DLD1 (cell line): Measurements from ENCODE around the gene SLCO1A2.

Experiments used
- in situ Hi-C: cut with HindIII; loops from 2 replicates; pipeline ENCODE4 v1.10.0; 2017; ENCODE audit warnings: low sequenced_read_pairs

The SLCO1A2 gene

GRCh38 chr12:21336656-21337055 is 1.9 kb upstream of the SLCO1A2 start:
- in situ Hi-C loops: no loop called here

GRCh38 chr12:21330682-21331253 is 3.9 kb downstream of the SLCO1A2 start:
- in situ Hi-C loops: no loop called here

GRCh38 chr12:21328578-21328977 is 6.1 kb downstream of the SLCO1A2 start:
- in situ Hi-C loops: no loop called here

- in situ Hi-C loops: no loop called here
Measured at GRCh38 chr12:21324551-21324950, 10.2 kb downstream of the SLCO1A2 start.

GRCh38 chr12:21323736-21324135 is 11.0 kb downstream of the SLCO1A2 start:
- in situ Hi-C loops: no loop called here

GRCh38 chr12:21308785-21309184 is 25.9 kb downstream of the SLCO1A2 start:
- in situ Hi-C loops: no loop called here

- in situ Hi-C loops: no loop called here
Measured at GRCh38 chr12:21305661-21306060, 29.1 kb downstream of the SLCO1A2 start.

- in situ Hi-C loops: no loop called here
Measured at GRCh38 chr12:21300632-21301031, 34.1 kb downstream of the SLCO1A2 start.

- in situ Hi-C loops: no loop called here
Measured at GRCh38 chr12:21296751-21297406, 37.8 kb downstream of the SLCO1A2 start.

- in situ Hi-C loops: no loop called here
Measured at GRCh38 chr12:21296348-21296747, 38.4 kb downstream of the SLCO1A2 start.

GRCh38 chr12:21294176-21294575 is 40.5 kb downstream of the SLCO1A2 start:
- in situ Hi-C loops: no loop called here

GRCh38 chr12:21292111-21292510 is 42.6 kb downstream of the SLCO1A2 start:
- in situ Hi-C loops: no loop called here

- in situ Hi-C loops: no loop called here
Measured at GRCh38 chr12:21289698-21290097, 45.0 kb downstream of the SLCO1A2 start.

GRCh38 chr12:21276826-21277225 is 57.9 kb downstream of the SLCO1A2 start:
- in situ Hi-C loops: no loop called here

- in situ Hi-C loops: no loop called here
Measured at GRCh38 chr12:21265932-21266331, 68.8 kb downstream of the SLCO1A2 start.

- in situ Hi-C loops: no loop called here
Measured at GRCh38 chr12:21264232-21264631, 70.5 kb downstream of the SLCO1A2 start.

- in situ Hi-C loops: no loop called here
Measured at GRCh38 chr12:21257172-21257571, 77.5 kb downstream of the SLCO1A2 start.

GRCh38 chr12:21252070-21252469 is 82.6 kb downstream of the SLCO1A2 start:
- in situ Hi-C loops: no loop called here

- in situ Hi-C loops: no loop called here
Measured at GRCh38 chr12:21248679-21249078, 86.0 kb downstream of the SLCO1A2 start.

GRCh38 chr12:21239866-21240265 is 94.9 kb downstream of the SLCO1A2 start:
- in situ Hi-C loops: no loop called here

GRCh38 chr12:21234395-21234794 is 100.3 kb downstream of the SLCO1A2 start:
- in situ Hi-C loops: no loop called here

GRCh38 chr12:21223930-21224329 is 110.8 kb downstream of the SLCO1A2 start:
- in situ Hi-C loops: no loop called here

GRCh38 chr12:21221778-21222177 is 112.9 kb downstream of the SLCO1A2 start:
- in situ Hi-C loops: no loop called here
